Liver (tissue), 9 donors: Measurements from ENCODE around the gene ARRDC1. TPM values are rescaled to one million over a fixed set of nuclear protein-coding genes. Genes with fewer than 3 reads are reported as not detected.

ENCODE experiments used
- DNase-seq: peaks from one replicate; pipeline ENCODE4 v3.0.0-alpha.2; 2017; ENCODE audit warnings: low spot score
- H3K27ac ChIP-seq, 2 donors: one replicate each; pipeline ENCODE4 v1.7.0; 2013; ENCODE audit warnings: inconsistent platforms in 2 of 2, low read length in 2 of 2, control low read depth in 1 of 2, low read depth in 1 of 2, mild to moderate bottlenecking in 1 of 2
- H3K27me3 ChIP-seq, 4 donors: one replicate each; pipeline versions ENCODE4 v1.6.1 to v1.7.0; 2013; ENCODE audit warnings: low read length in 3 of 4, inconsistent platforms in 1 of 4, mild to moderate bottlenecking in 1 of 4, moderate library complexity in 1 of 4; ENCODE audit not compliant: control insufficient read depth in 4 of 4, insufficient read depth in 4 of 4
- H3K36me3 ChIP-seq, 4 donors: one replicate each; pipeline versions ENCODE4 v1.6.1 to v1.7.0; 2013; ENCODE audit warnings: low read length in 3 of 4, mild to moderate bottlenecking in 3 of 4, low read depth in 1 of 4, moderate library complexity in 1 of 4; ENCODE audit not compliant: control insufficient read depth in 4 of 4, insufficient read depth in 3 of 4
- H3K4me1 ChIP-seq, 4 donors: one replicate each; pipeline versions ENCODE4 v1.6.1 to v1.7.0; 2013; ENCODE audit warnings: low read length in 3 of 4, mild to moderate bottlenecking in 3 of 4, moderate library complexity in 1 of 4; ENCODE audit not compliant: control insufficient read depth in 4 of 4, insufficient read depth in 4 of 4
- H3K4me3 ChIP-seq, 3 donors: one replicate each; pipeline versions ENCODE4 v1.6.1 to v1.7.0; 2013; ENCODE audit warnings: low read length in 3 of 3, control low read depth in 1 of 3, low read depth in 1 of 3, mild to moderate bottlenecking in 1 of 3
- H3K9ac ChIP-seq, 2 donors: one replicate each; pipeline ENCODE4 v1.7.0; 2013; ENCODE audit warnings: low read length in 2 of 2, mild to moderate bottlenecking in 2 of 2, moderate library complexity in 2 of 2, control low read depth in 1 of 2, low read depth in 1 of 2
- H3K9me3 ChIP-seq, 4 donors: one replicate each; pipeline versions ENCODE4 v1.6.1 to v1.7.0; 2013; ENCODE audit warnings: low read length in 3 of 4; ENCODE audit not compliant: control insufficient read depth in 4 of 4
- CTCF ChIP-seq: fragments of 150-350 bp; IDR thresholded peaks from 2 replicates; pipeline ENCODE4 v1.5.1; 2017; ENCODE audit warnings: improper control_type of control experiment, low read depth, low read length; ENCODE audit not compliant: missing input control
- EGR1 ChIP-seq, 2 donors: IDR thresholded peaks; 2 replicates each; pipeline ENCODE4 v1.6.1; 2016 to 2018; ENCODE audit warnings: antibody characterized with exemption in 2 of 2, low read depth in 2 of 2
- FOXA1 ChIP-seq: IDR thresholded peaks from 2 replicates; pipeline ENCODE4 v1.6.1; 2016; ENCODE audit warnings: antibody characterized with exemption
- FOXA2 ChIP-seq: IDR thresholded peaks from 2 replicates; pipeline ENCODE4 v1.6.1; 2016; ENCODE audit warnings: antibody characterized with exemption
- HNF4G ChIP-seq: IDR thresholded peaks from 2 replicates; pipeline ENCODE4 v1.6.1; 2016; ENCODE audit warnings: antibody characterized with exemption
- JUND ChIP-seq, 2 donors: IDR thresholded peaks; 2 replicates each; pipeline ENCODE4 v1.6.1; 2016; ENCODE audit warnings: antibody characterized with exemption in 2 of 2
- MAX ChIP-seq: IDR thresholded peaks from 2 replicates; pipeline ENCODE4 v1.6.1; 2016; ENCODE audit warnings: antibody characterized with exemption
- NR2F2 ChIP-seq: IDR thresholded peaks from 2 replicates; pipeline ENCODE4 v1.6.1; 2016; ENCODE audit warnings: antibody characterized with exemption
- RAD21 ChIP-seq, 2 donors: IDR thresholded peaks; 2 replicates each; pipeline ENCODE4 v1.6.1; 2016; ENCODE audit warnings: antibody characterized with exemption in 2 of 2, mild to moderate bottlenecking in 2 of 2
- REST ChIP-seq: IDR thresholded peaks from 2 replicates; pipeline ENCODE4 v1.6.1; 2016; ENCODE audit warnings: antibody characterized with exemption, mild to moderate bottlenecking
- RXRA ChIP-seq, 2 donors: IDR thresholded peaks; 2 replicates each; pipeline ENCODE4 v1.6.1; 2017 to 2018; ENCODE audit warnings: antibody characterized with exemption in 2 of 2, mild to moderate bottlenecking in 1 of 2
- SP1 ChIP-seq: IDR thresholded peaks from 2 replicates; pipeline ENCODE4 v1.6.1; 2018; ENCODE audit warnings: antibody characterized with exemption, mild to moderate bottlenecking
- TAF1 ChIP-seq: conservative IDR thresholded peaks from 2 replicates; pipeline ENCODE4 v1.6.1; 2016; ENCODE audit warnings: antibody characterized with exemption, mild to moderate bottlenecking
- YY1 ChIP-seq: IDR thresholded peaks from 2 replicates; pipeline ENCODE4 v1.6.1; 2016; ENCODE audit warnings: antibody characterized with exemption, mild to moderate bottlenecking
- ZBTB33 ChIP-seq: IDR thresholded peaks from 2 replicates; pipeline ENCODE4 v1.6.1; 2016; ENCODE audit warnings: antibody characterized with exemption
- WGBS: extraction: QIAGEN DNeasy Blood & Tissue Kit; methylation state at CpG from one replicate; pipeline ENCODE4 v1.1.7; 2013; 5-methylcytosine and 5-hydroxymethylcytosine counted together
- polyA plus RNA-seq, 2 donors: library from polyadenylated mRNA; stranded (reverse) in 1 of 2; unstranded in 1 of 2; fragments of 200-250 nt in 1 of 2; fragments of >200 nt in 1 of 2; fragmentation: Nextera tagmentation in 1 of 2; extraction: Ambion mirVana in 1 of 2; gene quantifications; one replicate each; pipeline versions ENCODE4 v1.2.1 to v1.2.3, GENCODE V29; 2013 to 2015
- total RNA-seq, 2 donors: library from RNA; depleted of rRNA; stranded (reverse); fragments of >200 nt; gene quantifications; one replicate each; pipeline ENCODE4 v1.2.3, GENCODE V29; 2014
- TF ChIP-seq, protein P1 (sequence below): IDR thresholded peaks from 2 replicates; pipeline ENCODE4 v1.6.1; 2016; ENCODE audit warnings: antibody characterized with exemption
- donor health status: healthy.
- donor health status: healthy.
- donor health status: healthy.
- donor health status: healthy.
- donor health status: healthy.

ARRDC1 gene
- total and polyA plus RNA-seq, 4 donors, result 9.8 to 31.6 (median 23.4) TPM

- no peak for TF ChIP-seq REST
- no peak for TF ChIP-seq NR2F2
Observed at GRCh38 chr9:137569609-137570203, 35.8 kb upstream of the ARRDC1 start (continued).

DNA sequence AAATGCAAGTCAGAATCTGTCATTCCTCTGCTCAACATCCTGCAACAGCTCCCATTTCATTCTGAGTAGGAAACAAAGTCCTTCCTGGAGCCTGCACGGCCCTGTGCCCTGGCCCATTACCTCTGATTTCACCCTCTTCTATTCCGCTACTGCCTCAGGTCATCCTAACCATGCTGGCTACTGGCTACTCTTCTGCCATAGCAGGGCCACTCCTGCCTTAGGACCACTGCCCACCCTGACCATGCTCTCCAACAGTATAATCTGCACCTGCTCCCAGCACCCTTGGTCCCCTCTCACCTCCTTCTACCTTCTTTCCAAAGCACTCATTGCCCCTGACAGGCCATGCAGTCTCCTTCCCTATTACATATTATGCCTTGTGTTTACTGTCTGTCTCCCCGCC lies 34.9 kb upstream of the ARRDC1 start:
- no peaks in the 10 kb centered on the region for H3K9me3 ChIP-seq
- DNase-seq, result no peak
- H3K4me1 ChIP-seq, result peaks cover 0 to 2% (median 0%) of the 10 kb centered on the region in 4 donors
- no peak overlapping the region for H3K27ac ChIP-seq
- WGBS, result 97% methylated on average over 3 of the region's 3 CpGs
- no peak overlapping the region for H3K4me3 ChIP-seq
- H3K9ac ChIP-seq, result no peak overlapping the region
- peaks cover 5 to 29% (median 10%) of the 10 kb centered on the region in 4 donors for H3K36me3 ChIP-seq
- H3K27me3 ChIP-seq, result no peaks in the 10 kb centered on the region
- TF ChIP-seq, protein P1, sequence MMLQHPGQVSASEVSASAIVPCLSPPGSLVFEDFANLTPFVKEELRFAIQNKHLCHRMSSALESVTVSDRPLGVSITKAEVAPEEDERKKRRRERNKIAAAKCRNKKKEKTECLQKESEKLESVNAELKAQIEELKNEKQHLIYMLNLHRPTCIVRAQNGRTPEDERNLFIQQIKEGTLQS, result no peak
- TF ChIP-seq REST (no peak), MAX (no peak), YY1 (no peak), HNF4G (no peak), JUND (IDR thresholded peaks at IDR 0.05) (no peak), RAD21 (IDR thresholded peaks at IDR 0.05) (no peak), EGR1 (IDR thresholded peaks at IDR 0.05; ENCODE audit: low read depth in 2 of 2) (no peak), ZBTB33 (no peak), FOXA1 (no peak), CTCF (no peak), NR2F2 (no peak), SP1 (no peak), RXRA (IDR thresholded peaks at IDR 0.05) (no peak), TAF1 (no peak), FOXA2 (no peak)
